ENCODE data around the gene FFAR2. TPM values are rescaled to one million over a fixed set of nuclear protein-coding genes. Genes with fewer than 3 reads are reported as not detected.
"Not testable (repeated sequence)": the region's sequence is repeated elsewhere in the genome, so short reads cannot be mapped to it uniquely, and the experiment has no call there.

FFAR2 gene
- not detected for total RNA-seq

- no peak for ATAC-seq (replicated peaks)
- peaks cover 7% of the 10 kb centered on the region for H3K27me3 Mint-ChIP-seq
- H3K27ac Mint-ChIP-seq: no peak within 1 kb of the TSS
- H3K4me1 Mint-ChIP-seq: peaks cover 42% of the 10 kb centered on the region
- H3K36me3 Mint-ChIP-seq (ENCODE audit: low read depth): no peaks in the 10 kb centered on the region
- no peak within 1 kb of the TSS for H3K4me3 Mint-ChIP-seq
- no peaks in the 10 kb centered on the region for H3K9me3 Mint-ChIP-seq
These were observed at the start of gene FFAR2 for GRCh38 chr19:35447606-35448469. Gene FFAR2, plus strand, starts transcription at chr19:35448257. Its CDS starts 1,458 bp downstream, at chr19:35449715.

DNA sequence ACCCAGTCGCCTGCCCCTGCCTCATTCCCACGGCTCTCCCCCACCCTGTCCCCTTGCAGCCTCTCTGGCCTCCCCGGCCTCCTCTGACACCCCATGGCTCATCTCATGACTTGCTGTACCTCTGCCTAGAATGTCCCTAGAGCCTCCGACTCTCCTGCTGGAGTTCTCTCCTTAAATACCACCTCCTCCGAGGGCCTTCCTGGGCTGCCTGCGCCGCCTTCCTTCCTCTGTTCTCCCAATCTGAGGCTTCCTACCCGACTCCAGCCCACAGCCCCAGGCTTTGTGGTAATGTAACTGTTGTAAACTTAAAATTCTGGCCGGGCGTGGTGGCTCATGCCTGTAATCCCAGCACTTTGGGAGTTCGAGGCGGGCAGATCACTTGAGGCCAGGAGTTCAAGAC, 49.5 kb upstream of the FFAR2 start:
- no peak overlapping the region for H3K4me3 Mint-ChIP-seq
- no peaks in the 10 kb centered on the region for H3K4me1 Mint-ChIP-seq
- H3K27ac Mint-ChIP-seq: no peak overlapping the region
- H3K9me3 Mint-ChIP-seq: no peaks in the 10 kb centered on the region
- H3K36me3 Mint-ChIP-seq (ENCODE audit: low read depth): no peaks in the 10 kb centered on the region
- H3K27me3 Mint-ChIP-seq: no peaks in the 10 kb centered on the region
- no peak for ATAC-seq (replicated peaks)

GRCh38 chr19:35399231-35399630, 48.8 kb upstream of the FFAR2 start:
- Mint-ChIP-seq H3K27ac (no peak overlapping the region), H3K4me3 (no peak overlapping the region), H3K4me1 (no peaks in the 10 kb centered on the region), H3K27me3 (no peaks in the 10 kb centered on the region), H3K9me3 (no peaks in the 10 kb centered on the region), H3K36me3 (ENCODE audit: low read depth) (no peaks in the 10 kb centered on the region)
- ATAC-seq (replicated peaks): no peak

DNA sequence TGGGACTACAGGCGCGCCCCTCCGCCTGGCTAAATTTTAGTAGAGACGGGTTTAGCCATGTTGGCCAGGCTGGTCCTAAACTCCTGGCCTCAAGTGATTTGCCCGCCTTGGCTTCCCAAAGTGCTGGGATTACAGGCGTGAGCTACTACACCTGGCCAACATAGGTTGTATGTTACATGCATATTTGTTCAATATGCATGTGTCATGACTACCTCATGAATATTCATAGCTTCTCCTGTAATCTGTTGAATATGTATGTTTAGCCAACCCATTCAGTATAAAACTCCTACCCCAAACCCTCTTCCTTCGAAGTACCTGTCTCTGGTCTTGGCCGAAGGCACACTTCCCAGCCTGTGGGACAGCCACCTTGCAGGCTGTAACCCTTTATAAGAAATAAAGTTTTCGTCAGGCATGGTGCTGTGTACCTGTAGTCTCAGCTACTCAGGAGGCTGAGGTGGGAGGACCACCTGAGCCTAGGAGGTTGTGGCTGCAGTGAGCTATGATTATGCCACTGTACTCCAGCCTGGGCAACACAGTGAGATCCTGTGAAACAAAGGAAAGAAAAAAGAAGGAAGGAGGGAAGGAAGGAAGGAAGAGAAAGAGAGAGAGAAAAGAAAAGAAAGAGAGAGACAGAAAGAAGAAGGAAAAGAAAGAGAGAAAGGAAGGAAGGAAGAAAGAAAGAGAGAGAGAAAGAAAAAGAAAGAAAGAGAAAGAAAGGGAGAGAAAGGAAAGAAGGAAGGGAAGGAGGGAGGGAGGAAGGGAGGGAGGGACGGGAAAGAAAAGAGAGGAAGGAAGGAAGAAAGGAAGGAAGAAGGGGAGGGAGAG, 47.9 kb upstream of the FFAR2 start:
- peak overlapping the region; percentile 18 for H3K27ac Mint-ChIP-seq
- peaks cover 4% of the 10 kb centered on the region for H3K4me1 Mint-ChIP-seq
- ATAC-seq (replicated peaks): no peak
- no peaks in the 10 kb centered on the region for H3K27me3 Mint-ChIP-seq
- no peak overlapping the region for H3K4me3 Mint-ChIP-seq
- H3K9me3 Mint-ChIP-seq: no peaks in the 10 kb centered on the region
- no peaks in the 10 kb centered on the region for H3K36me3 Mint-ChIP-seq (ENCODE audit: low read depth)

GRCh38 chr19:35400773-35401100, 47.3 kb upstream of the FFAR2 start:
- no peaks in the 10 kb centered on the region for H3K27me3 Mint-ChIP-seq
- no peak for ATAC-seq (replicated peaks)
- H3K27ac Mint-ChIP-seq: no peak overlapping the region
- H3K4me1 Mint-ChIP-seq: peaks cover 6% of the 10 kb centered on the region
- H3K9me3 Mint-ChIP-seq: no peaks in the 10 kb centered on the region
- no peaks in the 10 kb centered on the region for H3K36me3 Mint-ChIP-seq (ENCODE audit: low read depth)
- no peak overlapping the region for H3K4me3 Mint-ChIP-seq

GRCh38 chr19:35401416-35401815, 46.6 kb upstream of the FFAR2 start:
- not testable (repeated sequence) for ATAC-seq (replicated peaks); H3K36me3 Mint-ChIP-seq (ENCODE audit: low read depth); H3K27ac Mint-ChIP-seq; H3K4me3 Mint-ChIP-seq; H3K27me3 Mint-ChIP-seq; H3K9me3 Mint-ChIP-seq; H3K4me1 Mint-ChIP-seq

- Mint-ChIP-seq H3K27ac (peak overlapping the region; percentile 15), H3K27me3 (no peaks in the 10 kb centered on the region), H3K36me3 (ENCODE audit: low read depth) (no peaks in the 10 kb centered on the region), H3K9me3 (no peaks in the 10 kb centered on the region), H3K4me3 (no peak overlapping the region), H3K4me1 (peaks cover 6% of the 10 kb centered on the region)
- peak; percentile 27 for ATAC-seq (replicated peaks)
These were observed 44.8 kb upstream of the FFAR2 start for GRCh38 chr19:35403116-35403760.

DNA sequence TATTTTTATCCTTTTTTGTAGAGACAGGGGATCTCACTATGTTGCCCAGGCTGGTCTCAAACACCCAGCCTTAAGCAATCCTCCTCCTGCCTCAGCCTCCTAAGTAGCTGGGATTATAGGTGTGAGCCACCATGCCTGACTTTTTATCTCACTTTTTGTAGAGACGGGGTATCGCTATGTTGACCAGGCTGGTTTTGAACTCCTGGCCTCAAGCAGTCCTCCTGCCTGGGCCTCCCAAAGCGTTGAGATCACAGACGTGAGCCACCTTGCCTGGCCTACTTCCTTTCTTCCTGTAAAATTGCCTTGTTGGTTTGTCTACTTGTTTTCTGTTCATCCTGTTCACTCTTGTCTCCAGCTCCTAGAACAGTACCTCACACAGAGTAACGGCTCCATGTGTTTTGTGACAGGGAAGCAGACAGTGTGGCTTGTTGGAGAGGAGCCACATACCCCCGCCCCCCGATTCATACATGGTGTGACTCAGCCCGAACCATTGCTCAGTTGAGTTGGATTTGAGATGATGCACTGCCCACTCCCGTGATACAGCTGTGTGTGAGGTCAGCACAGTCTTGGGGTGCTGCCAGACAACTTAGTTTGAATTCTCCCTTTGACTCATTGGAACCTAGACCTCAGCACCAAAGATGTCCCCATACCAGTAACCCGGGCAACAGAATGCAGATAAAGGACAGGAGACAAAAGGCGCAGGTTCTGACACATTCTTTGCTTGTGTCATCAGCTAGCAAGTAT, 43.0 kb upstream of the FFAR2 start:
- no peaks in the 10 kb centered on the region for H3K27me3 Mint-ChIP-seq
- H3K36me3 Mint-ChIP-seq (ENCODE audit: low read depth): no peaks in the 10 kb centered on the region
- ATAC-seq (replicated peaks): peak; percentile 96
- H3K4me1 Mint-ChIP-seq: peaks cover 6% of the 10 kb centered on the region
- no peaks in the 10 kb centered on the region for H3K9me3 Mint-ChIP-seq
- peak overlapping the region; percentile 88 for H3K27ac Mint-ChIP-seq
- peak overlapping the region; percentile 41 for H3K4me3 Mint-ChIP-seq

GRCh38 chr19:35407619-35408018, 40.4 kb upstream of the FFAR2 start:
- no peak overlapping the region for H3K27ac Mint-ChIP-seq
- H3K36me3 Mint-ChIP-seq (ENCODE audit: low read depth): no peaks in the 10 kb centered on the region
- H3K9me3 Mint-ChIP-seq: no peaks in the 10 kb centered on the region
- H3K27me3 Mint-ChIP-seq: no peaks in the 10 kb centered on the region
- H3K4me1 Mint-ChIP-seq: peaks cover 6% of the 10 kb centered on the region
- ATAC-seq (replicated peaks): no peak
- no peak overlapping the region for H3K4me3 Mint-ChIP-seq

DNA sequence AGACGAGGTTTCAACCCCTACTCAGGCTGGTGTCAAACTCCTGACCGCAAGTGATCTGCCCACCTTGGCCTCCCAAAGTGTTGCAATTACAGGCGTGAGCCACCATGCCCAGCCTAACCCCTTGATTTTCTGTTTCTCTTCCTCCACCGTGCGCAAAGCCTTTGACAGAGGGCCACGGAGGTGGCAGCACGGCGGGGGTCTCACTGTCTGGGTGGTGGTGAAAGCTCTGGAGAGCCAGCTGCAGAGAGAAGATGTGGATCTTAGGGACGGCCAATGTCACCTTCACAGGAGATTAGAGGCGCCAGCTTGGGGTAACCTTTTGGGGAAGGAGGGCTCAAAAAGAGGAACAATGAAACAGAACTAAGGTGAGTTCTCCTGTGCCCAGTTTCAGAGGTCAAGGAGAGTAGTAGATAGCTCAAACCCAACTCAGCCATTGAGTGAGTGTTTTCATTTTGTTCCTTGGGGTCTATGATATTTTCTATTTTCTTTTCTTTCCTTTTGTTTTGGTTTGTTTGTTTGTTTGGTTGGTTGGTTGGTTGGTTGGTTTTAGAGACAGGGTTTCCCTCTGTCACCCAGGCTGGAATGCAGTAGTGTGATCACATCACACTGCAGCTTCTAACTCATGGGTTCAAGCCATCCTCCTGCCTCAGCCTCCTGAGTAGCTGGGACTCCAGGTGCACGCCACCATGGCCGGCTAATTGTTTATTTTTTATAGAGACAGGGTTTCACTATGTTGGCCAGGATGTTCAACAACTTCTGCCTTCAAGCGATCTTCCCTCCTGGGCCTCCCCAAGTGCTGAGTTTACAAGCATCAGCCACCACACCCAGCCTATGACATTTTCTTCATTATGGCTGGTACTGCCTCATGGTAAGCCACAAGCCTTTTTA, 39.5 kb upstream of the FFAR2 start:
- no peak overlapping the region for H3K27ac Mint-ChIP-seq
- peaks cover 6% of the 10 kb centered on the region for H3K4me1 Mint-ChIP-seq
- no peak overlapping the region for H3K4me3 Mint-ChIP-seq
- no peaks in the 10 kb centered on the region for H3K36me3 Mint-ChIP-seq (ENCODE audit: low read depth)
- peaks cover 4% of the 10 kb centered on the region for H3K27me3 Mint-ChIP-seq
- no peak for ATAC-seq (replicated peaks)
- H3K9me3 Mint-ChIP-seq: no peaks in the 10 kb centered on the region

- Mint-ChIP-seq H3K27me3 (peaks cover 4% of the 10 kb centered on the region), H3K4me3 (no peak overlapping the region), H3K9me3 (no peaks in the 10 kb centered on the region), H3K27ac (peak overlapping the region; percentile 11), H3K4me1 (peaks cover 6% of the 10 kb centered on the region), H3K36me3 (ENCODE audit: low read depth) (no peaks in the 10 kb centered on the region)
- ATAC-seq (replicated peaks): no peak
These were observed 38.9 kb upstream of the FFAR2 start for GRCh38 chr19:35409191-35409590.

GRCh38 chr19:35410487-35410886, 37.6 kb upstream of the FFAR2 start:
- H3K36me3 Mint-ChIP-seq (ENCODE audit: low read depth): no peaks in the 10 kb centered on the region
- no peak overlapping the region for H3K4me3 Mint-ChIP-seq

DNA sequence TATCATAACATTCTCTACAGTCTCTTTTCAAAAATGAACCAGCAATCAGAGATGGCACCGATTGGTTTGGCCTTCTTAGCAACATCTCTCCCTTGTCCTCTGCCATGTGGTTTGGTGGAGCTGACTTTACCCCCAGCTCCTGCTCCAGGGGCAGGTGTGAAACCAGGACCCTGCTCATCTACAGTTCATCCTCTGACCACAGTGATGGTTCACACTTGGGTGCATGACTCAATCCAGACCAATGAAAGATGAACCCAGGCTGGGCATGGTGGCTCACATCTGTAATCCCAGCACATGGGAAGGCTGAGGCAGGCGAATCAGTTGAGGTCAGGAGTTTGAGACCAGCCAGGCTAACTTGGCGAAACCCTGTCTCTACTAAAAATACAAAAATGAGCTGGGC, 33.6 kb upstream of the FFAR2 start:
- H3K4me3 Mint-ChIP-seq: no peak overlapping the region
- H3K27me3 Mint-ChIP-seq: peaks cover 30% of the 10 kb centered on the region
- peak; percentile 72 for ATAC-seq (replicated peaks)
- no peak overlapping the region for H3K27ac Mint-ChIP-seq
- no peaks in the 10 kb centered on the region for H3K36me3 Mint-ChIP-seq (ENCODE audit: low read depth)
- H3K9me3 Mint-ChIP-seq: no peaks in the 10 kb centered on the region
- H3K4me1 Mint-ChIP-seq: no peaks in the 10 kb centered on the region

More at GRCh38 chr19:35410487-35410886, 37.6 kb upstream of the FFAR2 start:
- peaks cover 4% of the 10 kb centered on the region for H3K27me3 Mint-ChIP-seq
- no peak overlapping the region for H3K27ac Mint-ChIP-seq
- H3K9me3 Mint-ChIP-seq: no peaks in the 10 kb centered on the region
- no peak for ATAC-seq (replicated peaks)
- H3K4me1 Mint-ChIP-seq: no peaks in the 10 kb centered on the region
